Measurements from ENCODE around the gene TIAL1. TPM values are rescaled to one million over a fixed set of nuclear protein-coding genes. Genes with fewer than 3 reads are reported as not detected.
"Not testable (repeated sequence)": the region's sequence is repeated elsewhere in the genome, so short reads cannot be mapped to it uniquely, and the experiment has no call there.

The TIAL1 gene
- polyA plus RNA-seq, 3 donors, result 34.7 to 39.9 (median 38.6) TPM

DNA sequence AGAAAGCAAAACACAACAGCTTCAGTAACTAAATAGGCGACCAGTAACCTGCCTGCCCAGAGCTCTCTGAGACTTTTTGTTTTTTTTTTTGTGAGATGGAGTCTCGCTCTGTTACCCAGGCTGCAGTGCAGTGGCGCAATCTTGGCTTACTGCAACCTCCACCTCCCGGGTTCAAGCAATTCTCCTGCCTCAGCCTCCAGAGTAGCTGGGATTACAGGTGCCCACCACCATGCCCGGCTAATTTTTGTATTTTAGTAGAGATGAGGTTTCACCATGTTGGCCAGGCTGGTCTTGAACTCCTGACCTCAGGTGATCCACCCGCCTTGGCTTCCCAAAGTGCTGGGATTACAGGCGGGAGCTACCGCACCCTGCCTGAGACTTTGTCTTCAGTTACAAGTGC, 23.0 kb upstream of the TIAL1 start:
- not testable (repeated sequence) for H3K27ac ChIP-seq (ENCODE audit: low read depth, low read length)

DNA sequence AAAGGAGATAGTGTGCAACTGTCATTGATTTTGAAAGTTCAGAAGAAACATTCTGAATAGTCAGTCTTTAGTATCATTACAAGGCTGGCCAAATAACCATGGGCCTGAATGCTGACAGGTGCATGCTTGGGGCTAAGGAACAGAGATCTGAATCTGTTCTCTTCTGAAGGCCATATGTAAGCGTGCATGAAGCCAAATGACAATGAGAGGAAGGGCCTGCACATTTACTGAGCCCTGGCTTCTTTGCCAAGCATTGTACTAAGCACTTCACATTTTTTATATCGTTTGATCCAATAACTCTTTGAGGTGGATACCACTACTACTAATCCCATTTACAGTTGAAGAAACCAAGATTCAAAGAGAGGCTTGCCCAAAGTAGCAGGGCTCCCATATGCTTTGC, 22.5 kb upstream of the TIAL1 start:
- WGBS, 3 donors, result 69 to 93% (median 73%) methylated on average over 2 of the region's 2 CpGs
- H3K27ac ChIP-seq (ENCODE audit: low read depth, low read length), result no peak overlapping the region

More for the DNA sequence above, 23.0 kb upstream of the TIAL1 start:
- 94 to 97% (median 94%) methylated on average over 8 of the region's 8 CpGs for WGBS, 3 donors

DNA sequence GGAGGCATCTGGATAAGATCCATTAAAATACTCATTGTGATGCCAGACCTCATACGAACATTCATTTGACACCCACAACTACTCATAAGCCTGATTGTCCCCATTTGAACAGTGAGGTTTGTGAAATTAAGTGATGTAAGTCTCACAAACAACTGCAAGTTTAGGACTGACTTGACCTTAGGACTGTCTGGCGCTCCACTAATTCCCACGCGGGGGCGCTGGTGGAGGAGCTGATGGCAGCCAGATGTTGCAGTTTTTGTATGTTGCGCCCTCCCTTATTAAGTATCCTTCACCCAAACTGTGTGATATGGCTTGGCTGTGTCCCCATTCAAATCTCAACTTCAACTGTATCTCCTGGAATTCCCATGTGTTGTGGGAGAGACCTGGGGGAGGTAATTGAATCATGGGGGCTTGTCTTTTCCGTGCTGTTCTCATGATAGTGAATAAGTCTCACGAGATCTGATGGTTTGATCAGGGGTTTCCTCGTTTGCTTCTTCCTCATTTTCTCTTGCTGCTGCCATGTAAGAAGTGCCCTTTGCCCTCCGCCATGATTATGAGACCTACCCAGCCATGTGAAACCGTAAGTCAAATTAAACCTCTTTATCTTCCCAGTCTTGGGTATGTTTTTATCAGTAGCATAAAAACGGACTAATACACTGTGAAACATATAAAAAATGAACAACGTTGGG, 20.3 kb upstream of the TIAL1 start:
- 67 to 71% (median 67%) methylated on average over 13 of the region's 13 CpGs for WGBS, 3 donors
- no peak overlapping the region for H3K27ac ChIP-seq (ENCODE audit: low read depth, low read length)

DNA sequence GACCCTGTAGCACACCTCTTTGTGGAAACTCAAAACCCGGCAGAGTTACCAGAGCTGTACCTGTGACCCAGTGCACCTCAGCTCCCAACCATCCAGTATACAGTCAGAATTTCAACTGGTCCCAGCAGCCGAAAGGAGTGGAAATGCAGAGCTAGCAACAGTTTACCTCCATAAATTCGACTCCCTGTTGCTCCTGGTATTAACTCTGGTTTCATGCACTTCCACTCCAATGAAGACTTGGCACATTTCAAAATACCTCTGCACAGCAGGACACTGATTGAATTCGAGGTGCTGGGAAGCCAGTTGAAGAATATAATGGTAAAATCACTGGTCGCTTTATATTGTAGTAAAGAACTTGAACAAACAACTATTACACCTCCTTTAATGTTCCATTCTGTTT, 17.9 kb upstream of the TIAL1 start:
- H3K27ac ChIP-seq (ENCODE audit: low read depth, low read length), result no peak overlapping the region
- WGBS, 3 donors, result 79 to 89% (median 89%) methylated on average over 5 of the region's 5 CpGs

DNA sequence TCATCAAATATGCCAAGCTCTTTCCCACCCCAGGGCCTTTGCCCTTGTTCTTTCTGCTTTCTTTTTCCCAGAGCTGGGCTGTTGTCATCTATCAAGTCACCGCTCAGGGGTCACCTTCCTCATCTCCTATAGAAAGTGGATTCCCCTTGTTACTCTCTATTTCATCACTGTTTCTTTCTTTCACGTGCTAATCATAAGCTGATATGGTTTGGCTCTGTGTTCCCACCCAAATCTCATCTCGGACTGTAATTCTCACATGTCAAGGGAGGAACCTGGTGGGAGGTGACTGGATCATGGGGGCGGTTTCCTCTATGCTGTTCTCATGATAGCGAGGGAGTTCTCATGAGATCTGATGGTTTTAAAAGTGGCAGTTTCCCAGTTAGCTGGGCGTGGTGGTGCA, 17.0 kb upstream of the TIAL1 start:
- WGBS, 3 donors, result 88 to 93% (median 89%) methylated on average over 6 of the region's 6 CpGs
- no peak overlapping the region for H3K27ac ChIP-seq (ENCODE audit: low read depth, low read length)

DNA sequence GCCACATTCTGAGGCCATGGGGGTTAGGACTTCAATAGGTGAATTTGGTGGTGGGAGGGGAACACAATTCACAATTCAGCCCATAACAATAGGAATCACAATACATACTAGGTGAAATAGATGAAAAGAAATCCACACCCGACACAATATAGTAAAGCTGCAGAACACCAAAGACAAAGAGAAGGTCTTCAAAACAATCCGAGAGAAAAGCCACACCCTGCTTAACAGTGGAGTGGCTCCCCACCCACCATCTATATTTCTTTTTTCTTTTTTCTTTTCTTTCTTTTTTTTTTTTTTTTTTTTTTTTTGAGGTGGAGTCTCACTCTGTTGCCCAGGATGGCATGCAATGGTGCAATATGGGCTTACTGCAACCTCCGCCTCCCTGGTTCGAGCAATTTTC, 14.7 kb upstream of the TIAL1 start:
- 69 to 85% (median 71%) methylated on average over 4 of the region's 4 CpGs for WGBS, 3 donors
- no peak overlapping the region for H3K27ac ChIP-seq (ENCODE audit: low read depth, low read length)

DNA sequence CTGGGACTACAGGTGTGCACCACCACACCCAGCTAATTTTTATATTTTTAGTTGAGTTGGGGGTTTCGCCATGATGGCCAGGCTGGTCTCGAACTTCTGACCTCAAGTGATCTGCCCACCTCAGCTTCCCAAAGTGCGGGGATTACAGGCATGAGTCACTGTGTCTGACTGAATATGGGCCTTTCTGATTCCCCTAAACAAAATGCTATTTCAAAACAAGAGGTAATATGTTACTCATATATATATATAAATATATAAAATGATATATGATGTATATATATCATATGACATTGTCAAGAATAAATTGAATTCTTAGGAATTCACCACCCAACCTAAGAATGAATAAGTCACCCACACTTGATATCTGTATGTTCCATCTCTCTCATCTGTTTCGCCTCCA, 12.8 kb upstream of the TIAL1 start:
- WGBS, 3 donors, result 93 to 97% (median 95%) methylated on average over 4 of the region's 4 CpGs
- no peak overlapping the region for H3K27ac ChIP-seq (ENCODE audit: low read depth, low read length)

DNA sequence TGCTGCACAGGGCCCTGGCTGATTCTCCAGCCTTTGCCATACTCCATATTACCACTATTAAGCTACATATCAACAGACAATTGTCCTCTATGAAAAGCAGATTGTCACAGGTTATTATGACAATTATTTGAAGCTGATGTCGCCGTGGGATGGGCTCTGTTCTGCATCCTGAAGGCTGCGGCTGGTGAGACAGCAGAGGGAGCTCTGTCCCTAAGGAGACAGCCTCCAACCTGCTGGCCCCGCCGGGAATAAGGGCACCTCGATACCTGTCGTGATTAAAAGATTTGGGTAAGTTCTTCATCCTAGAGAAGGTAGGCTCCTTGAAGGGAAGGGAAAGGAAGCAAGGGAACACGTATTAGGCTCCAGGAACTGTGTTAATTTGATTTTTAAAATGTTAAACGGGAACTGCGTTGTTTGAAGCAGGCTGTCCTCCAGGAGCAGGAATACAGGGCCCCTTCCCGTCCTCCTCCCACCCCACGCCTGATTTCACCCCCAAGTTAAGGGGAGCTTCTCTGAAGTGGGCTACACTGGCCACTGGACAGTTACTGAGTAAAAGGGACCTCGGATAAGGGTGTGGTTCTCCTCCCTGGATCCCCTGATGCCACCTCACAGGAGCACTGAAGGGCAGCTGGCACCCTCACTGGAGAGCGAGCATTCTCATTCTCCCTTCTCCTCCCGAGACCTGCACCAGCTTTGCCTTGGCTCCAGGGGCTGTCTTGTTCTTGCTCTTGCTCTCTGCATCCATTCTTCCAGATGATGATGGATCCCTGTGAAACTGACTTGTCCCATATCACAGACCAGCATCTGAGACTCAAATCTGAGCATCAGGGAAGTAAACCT, 11.8 kb upstream of the TIAL1 start:
- no peak overlapping the region for H3K27ac ChIP-seq (ENCODE audit: low read depth, low read length)
- 23 to 28% (median 26%) methylated on average over 15 of the region's 15 CpGs for WGBS, 3 donors

DNA sequence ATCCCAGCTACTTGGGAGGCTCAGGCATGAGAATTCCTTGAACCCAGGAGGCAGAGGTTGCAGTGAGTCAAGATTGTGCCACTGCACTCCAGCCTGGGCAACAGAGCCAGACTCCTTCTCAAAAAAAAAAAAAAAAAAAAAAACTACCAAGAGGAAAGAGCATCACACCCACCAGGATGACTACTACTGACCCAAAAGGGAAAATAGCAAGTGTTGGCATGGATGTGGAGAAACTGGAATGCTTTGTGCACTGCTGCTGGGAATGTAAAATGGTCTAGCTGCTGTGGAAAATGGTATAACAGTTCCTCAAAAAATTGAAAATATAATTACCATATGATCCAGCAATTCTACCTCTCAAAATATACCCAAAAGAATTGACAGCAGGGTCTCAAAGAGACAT, 7.7 kb upstream of the TIAL1 start:
- H3K27ac ChIP-seq (ENCODE audit: low read depth, low read length), result no peak overlapping the region

DNA sequence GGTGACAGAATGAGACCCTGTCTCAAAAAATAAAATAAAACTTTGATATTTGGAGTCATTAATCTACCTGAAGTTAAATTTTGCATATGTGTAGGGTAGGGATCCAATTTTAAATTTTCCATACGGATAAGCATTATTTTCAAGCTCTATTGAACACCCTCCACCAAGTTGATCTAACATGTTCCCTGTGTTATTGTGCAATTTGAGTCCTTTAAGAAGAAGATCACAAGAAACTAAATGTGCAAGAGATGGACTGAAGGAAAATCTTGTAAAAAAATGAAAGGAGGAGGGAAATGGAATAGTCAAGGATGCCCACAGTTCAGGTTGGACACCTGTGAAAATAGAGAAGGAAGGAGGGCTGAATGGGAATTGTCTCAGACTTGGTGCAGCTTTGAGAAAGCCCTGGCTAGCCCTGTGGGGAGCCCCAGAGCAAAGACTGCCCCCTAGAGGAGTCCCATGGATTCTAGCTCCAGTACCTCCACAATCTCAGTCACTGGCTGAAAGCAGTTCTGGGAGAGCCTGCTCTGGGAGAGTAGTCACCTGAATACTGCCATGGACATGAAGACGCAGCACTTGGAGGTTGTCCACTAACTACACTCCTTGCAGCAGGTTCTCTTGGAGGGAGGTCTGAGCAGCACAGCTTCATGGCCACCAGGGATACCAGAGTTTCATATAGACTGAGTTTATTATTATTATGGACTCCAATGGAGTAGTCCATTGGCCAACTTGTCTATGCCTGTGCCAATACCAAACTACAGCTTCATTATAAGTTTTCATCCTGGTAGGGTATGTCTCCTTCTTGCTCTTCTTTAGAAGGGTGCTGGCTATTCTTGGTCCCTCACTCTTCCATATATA, 5.7 kb upstream of the TIAL1 start:
- 51 to 81% (median 65%) methylated on average over 2 of the region's 2 CpGs for WGBS, 3 donors
- H3K27ac ChIP-seq (ENCODE audit: low read depth, low read length), result no peak overlapping the region

DNA sequence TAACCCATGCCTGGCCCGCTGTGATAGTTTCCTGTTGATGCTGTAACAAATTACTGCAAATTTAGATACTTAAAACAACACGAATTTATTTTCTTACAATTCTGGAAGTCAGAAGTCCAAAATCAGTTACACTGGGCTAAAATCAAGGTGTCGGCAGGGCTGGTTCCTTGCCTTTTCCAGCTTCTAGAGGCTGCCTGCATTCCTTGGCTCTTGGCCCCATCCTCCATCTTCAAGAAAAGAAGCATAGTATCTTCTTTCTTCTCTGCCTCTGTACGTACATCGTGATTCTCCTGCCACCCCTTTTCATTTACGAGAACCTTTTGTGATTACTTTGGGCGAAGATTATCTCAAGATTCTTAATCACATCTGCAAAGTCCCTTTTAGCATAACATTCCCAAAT, 1.6 kb upstream of the TIAL1 start:
- 95 to 99% (median 97%) methylated on average over 7 of the region's 7 CpGs for WGBS, 3 donors
- no peak overlapping the region for H3K27ac ChIP-seq (ENCODE audit: low read depth, low read length)

DNA sequence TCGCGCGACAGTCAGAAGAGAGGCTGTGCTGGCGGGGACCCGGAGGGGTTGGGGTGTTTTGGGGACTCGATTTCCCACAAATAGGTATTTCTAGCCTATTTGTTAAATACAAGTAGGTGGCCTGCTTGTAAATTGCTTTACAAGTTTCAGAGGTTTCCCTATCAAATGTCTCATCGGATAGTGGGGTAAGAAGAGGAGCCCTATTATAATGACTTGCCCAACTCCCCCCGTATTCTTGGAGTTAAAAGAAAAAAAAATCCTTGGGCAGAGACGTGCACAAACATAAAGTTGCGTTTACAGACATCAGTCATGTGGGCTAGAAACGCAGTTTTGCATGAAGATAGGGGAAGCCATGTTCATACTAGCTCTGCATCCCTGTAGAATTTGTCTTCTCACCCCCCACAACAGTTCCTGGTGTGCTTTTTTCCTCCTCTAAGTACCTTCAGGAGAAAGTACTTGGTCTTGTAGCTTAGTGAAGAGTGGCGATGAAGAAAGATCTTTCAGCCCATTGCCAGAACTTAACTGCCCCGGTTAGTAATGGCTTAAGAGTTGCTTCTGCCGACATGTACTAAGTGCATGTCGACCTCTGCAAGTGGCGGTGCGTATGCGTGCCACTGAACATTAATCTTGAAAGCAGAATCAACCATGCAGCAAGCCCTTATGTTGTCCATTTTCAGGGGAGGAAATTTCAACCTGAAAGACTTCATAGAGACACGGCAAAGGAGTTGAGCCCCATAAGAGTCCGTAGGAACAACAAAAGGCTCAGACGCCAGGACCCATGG, 832 bp upstream of the TIAL1 start:
- peak overlapping the region; percentile 2 for H3K27ac ChIP-seq (ENCODE audit: low read depth, low read length)
- WGBS, 3 donors, result 46 to 47% (median 46%) methylated on average over 21 of the region's 21 CpGs

DNA sequence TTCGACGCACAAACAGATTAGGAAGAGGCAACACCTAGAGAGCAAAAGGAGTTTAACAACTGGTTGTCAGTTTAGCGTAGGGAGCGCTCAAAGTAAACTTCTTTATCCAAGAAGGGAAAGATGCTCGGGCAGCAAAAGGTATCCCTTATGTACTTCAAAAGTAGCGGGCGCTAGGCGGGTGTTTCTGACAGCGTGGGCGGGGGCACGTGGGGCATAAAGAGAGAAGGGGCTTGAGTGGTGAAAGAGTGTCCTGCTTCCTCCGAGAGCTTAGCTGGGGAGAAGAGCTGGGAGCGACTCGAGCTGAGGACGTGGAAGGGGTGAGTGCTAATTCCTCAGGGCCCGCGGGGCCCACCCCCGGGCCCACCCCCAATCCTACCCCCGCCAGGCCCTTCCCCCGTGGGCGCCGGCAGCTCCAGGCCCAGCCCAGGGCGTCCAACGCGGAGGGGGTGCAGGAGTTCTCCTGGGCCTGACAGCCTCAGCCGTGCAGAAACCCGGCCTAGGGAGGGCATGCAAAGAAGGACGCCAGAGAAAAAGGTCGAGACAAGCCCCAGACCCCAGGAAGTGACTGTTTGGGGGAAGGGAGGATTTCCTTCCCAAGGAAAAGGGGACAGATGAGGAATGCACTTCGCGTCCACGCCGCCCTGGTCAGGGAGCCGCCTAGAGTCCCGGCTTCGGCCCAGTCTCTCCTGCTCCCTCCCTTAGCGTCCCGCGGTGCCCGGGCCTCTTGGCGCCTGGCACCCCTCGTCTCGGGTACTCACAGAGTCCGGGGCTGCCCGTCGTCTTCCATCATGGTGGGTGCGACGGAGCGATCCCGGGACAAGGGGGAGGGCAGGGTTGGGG, 868 bp downstream of the TIAL1 start:
- 0 to 1% (median 1%) methylated on average over 40 to 50 of the region's 50 CpGs for WGBS, 3 donors
- H3K27ac ChIP-seq (ENCODE audit: low read depth, low read length), result peak overlapping the region; percentile 83

DNA sequence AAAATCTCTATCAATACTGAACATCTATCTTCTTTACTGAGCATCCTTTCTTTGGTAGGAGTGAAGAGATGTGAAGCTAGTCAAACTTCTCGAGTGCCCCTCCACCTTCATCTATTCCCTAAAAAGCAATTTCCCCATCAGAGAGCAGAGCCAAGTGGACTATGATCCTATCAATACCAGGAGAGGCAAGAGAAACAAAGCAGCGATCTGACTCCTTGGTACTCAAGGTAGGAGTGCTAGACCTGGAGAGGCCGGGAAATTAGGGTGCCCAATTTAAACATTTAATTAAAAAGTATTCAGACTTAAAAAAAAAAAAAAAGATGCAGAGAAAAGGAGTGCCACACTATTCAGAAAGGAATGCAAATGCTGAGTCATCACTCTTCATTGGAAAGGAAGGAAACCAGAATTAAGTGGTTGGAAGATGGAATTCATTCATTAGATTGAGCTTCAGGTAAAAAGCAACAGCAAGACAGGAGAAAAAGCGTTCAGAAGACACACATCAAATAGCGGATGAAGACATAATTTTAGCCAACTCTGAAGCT, 1.6 kb downstream of the TIAL1 start:
- H3K27ac ChIP-seq (ENCODE audit: low read depth, low read length), result no peak overlapping the region
- 11 to 34% (median 29%) methylated on average over 5 of the region's 5 CpGs for WGBS, 3 donors

DNA sequence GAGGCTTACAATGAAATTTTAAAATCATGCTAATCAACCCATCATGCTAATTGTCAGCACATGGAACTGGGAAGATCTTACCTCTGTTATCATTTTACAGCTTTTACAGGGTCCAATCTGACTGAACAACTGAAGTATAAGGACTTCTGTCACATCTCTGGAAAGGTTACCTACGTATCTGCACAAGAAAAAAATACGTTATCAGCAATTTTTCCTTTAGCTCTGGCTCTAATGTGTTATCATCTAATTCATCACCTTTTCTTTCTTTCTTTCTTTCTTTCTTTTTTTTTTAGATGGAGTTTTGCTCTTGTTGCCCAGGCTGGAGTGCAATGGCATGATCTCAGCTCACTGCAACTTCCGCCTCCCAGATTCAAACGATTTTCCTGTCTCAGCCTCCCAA, 8.7 kb downstream of the TIAL1 start:
- no peak overlapping the region for H3K27ac ChIP-seq (ENCODE audit: low read depth, low read length)
- 90 to 93% (median 92%) methylated on average over 4 of the region's 4 CpGs for WGBS, 3 donors

DNA sequence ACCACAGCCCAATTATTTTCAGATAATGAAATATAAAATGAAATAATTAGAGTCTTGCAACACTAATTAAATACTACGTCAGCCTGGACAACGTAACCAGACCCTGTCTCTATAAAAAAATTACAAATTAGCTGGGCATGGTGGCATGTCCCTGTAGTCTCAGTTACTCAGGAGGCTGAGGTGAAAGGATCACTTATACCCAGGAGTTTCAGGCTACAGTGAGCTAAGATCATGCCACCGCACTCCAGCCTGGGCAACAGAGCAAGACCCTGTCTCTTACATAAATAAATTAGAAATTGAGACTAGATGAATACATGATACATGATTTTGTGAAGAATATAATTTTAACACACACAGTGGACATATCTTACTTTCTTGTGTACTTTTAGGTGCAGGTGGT, 18.4 kb downstream of the TIAL1 start:
- WGBS, 3 donors, result 95 to 99% (median 98%) methylated on average over 3 of the region's 3 CpGs

DNA sequence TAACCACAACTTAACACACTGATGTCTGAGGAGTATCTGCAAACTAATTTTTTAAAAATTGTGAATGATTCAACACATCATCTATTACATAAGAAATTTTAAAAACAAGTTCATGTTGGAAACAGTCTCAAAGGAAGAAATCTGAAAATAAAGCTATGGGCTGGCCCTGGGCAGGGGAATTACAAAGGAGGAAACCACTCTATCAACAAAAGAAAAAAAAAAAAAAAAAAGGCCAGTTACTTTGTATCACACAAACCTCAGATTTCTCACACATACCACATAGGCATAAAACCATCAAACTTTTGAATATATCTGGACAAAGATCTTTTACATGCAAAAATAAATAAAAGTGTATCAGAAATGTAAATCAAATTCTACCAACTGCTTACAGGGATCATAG, 20.8 kb downstream of the TIAL1 start:
- no peak overlapping the region for H3K27ac ChIP-seq (ENCODE audit: low read depth, low read length)

More for the DNA sequence above, 18.4 kb downstream of the TIAL1 start:
- no peak overlapping the region for H3K27ac ChIP-seq (ENCODE audit: low read depth, low read length)

All from adipose tissue (tissue), 3 donors.